ENCODE data around the gene CAPN5. TPM values are rescaled to one million over a fixed set of nuclear protein-coding genes. Genes with fewer than 3 reads are reported as not detected.

CAPN5 gene
- total RNA-seq, 1 donor = 1.4 TPM

GRCh38 chr11:77081381-77081851 lies 14.6 kb downstream of the CAPN5 start:
- Histone ChIP-seq H3K27me3 (ENCODE audit: insufficient read depth, low read length) (no peaks in the 10 kb centered on the region), H3K9me3 (ENCODE audit: low read depth, low read length) (no peaks in the 10 kb centered on the region), H3K4me1 (ENCODE audit: insufficient read depth, low read length) (peaks cover 17% of the 10 kb centered on the region), H3K4me3 (ENCODE audit: low read length) (no peak overlapping the region)

GRCh38 chr11:77081976-77082836 lies 15.4 kb downstream of the CAPN5 start:
- Histone ChIP-seq H3K4me1 (ENCODE audit: insufficient read depth, low read length) (peaks cover 17% of the 10 kb centered on the region), H3K27me3 (ENCODE audit: insufficient read depth, low read length) (no peaks in the 10 kb centered on the region), H3K9me3 (ENCODE audit: low read depth, low read length) (no peaks in the 10 kb centered on the region), H3K4me3 (ENCODE audit: low read length) (no peak overlapping the region)

- H3K4me3 ChIP-seq (ENCODE audit: low read length) = no peak overlapping the region
- H3K27me3 ChIP-seq (ENCODE audit: insufficient read depth, low read length) = no peaks in the 10 kb centered on the region
- H3K9me3 ChIP-seq (ENCODE audit: low read depth, low read length) = no peaks in the 10 kb centered on the region
- peaks cover 17% of the 10 kb centered on the region for H3K4me1 ChIP-seq (ENCODE audit: insufficient read depth, low read length)
Measured at GRCh38 chr11:77082838-77083565, 16.2 kb downstream of the CAPN5 start.

- Histone ChIP-seq H3K27me3 (ENCODE audit: insufficient read depth, low read length) (no peaks in the 10 kb centered on the region), H3K9me3 (ENCODE audit: low read depth, low read length) (no peaks in the 10 kb centered on the region), H3K4me3 (ENCODE audit: low read length) (no peak overlapping the region), H3K4me1 (ENCODE audit: insufficient read depth, low read length) (peaks cover 17% of the 10 kb centered on the region)
Measured at GRCh38 chr11:77083566-77084245, 16.9 kb downstream of the CAPN5 start.

GRCh38 chr11:77084581-77085191 lies 17.9 kb downstream of the CAPN5 start:
- H3K4me1 ChIP-seq (ENCODE audit: insufficient read depth, low read length) = peaks cover 17% of the 10 kb centered on the region

GRCh38 chr11:77085652-77086051 lies 18.9 kb downstream of the CAPN5 start:
- no peaks in the 10 kb centered on the region for H3K27me3 ChIP-seq (ENCODE audit: insufficient read depth, low read length)
- H3K4me1 ChIP-seq (ENCODE audit: insufficient read depth, low read length) = peaks cover 17% of the 10 kb centered on the region
- no peaks in the 10 kb centered on the region for H3K9me3 ChIP-seq (ENCODE audit: low read depth, low read length)
- no peak overlapping the region for H3K4me3 ChIP-seq (ENCODE audit: low read length)

More at GRCh38 chr11:77084581-77085191, 17.9 kb downstream of the CAPN5 start:
- H3K9me3 ChIP-seq (ENCODE audit: low read depth, low read length) = no peaks in the 10 kb centered on the region
- H3K27me3 ChIP-seq (ENCODE audit: insufficient read depth, low read length) = no peaks in the 10 kb centered on the region
- no peak overlapping the region for H3K4me3 ChIP-seq (ENCODE audit: low read length)

- no peaks in the 10 kb centered on the region for H3K27me3 ChIP-seq (ENCODE audit: insufficient read depth, low read length)
- peaks cover 17% of the 10 kb centered on the region for H3K4me1 ChIP-seq (ENCODE audit: insufficient read depth, low read length)
- H3K9me3 ChIP-seq (ENCODE audit: low read depth, low read length) = no peaks in the 10 kb centered on the region
- no peak overlapping the region for H3K4me3 ChIP-seq (ENCODE audit: low read length)
Measured at GRCh38 chr11:77086521-77087472, 20.0 kb downstream of the CAPN5 start.

- Histone ChIP-seq H3K4me3 (ENCODE audit: low read length) (no peak overlapping the region), H3K9me3 (ENCODE audit: low read depth, low read length) (no peaks in the 10 kb centered on the region), H3K27me3 (ENCODE audit: insufficient read depth, low read length) (no peaks in the 10 kb centered on the region), H3K4me1 (ENCODE audit: insufficient read depth, low read length) (peaks cover 7% of the 10 kb centered on the region)
Measured at GRCh38 chr11:77087723-77088225, 21.0 kb downstream of the CAPN5 start.

- no peak overlapping the region for H3K4me3 ChIP-seq (ENCODE audit: low read length)
- no peaks in the 10 kb centered on the region for H3K27me3 ChIP-seq (ENCODE audit: insufficient read depth, low read length)
- H3K9me3 ChIP-seq (ENCODE audit: low read depth, low read length) = no peaks in the 10 kb centered on the region
- peaks cover under 1% of the 10 kb centered on the region for H3K4me1 ChIP-seq (ENCODE audit: insufficient read depth, low read length)
Measured at GRCh38 chr11:77088236-77089003, 21.6 kb downstream of the CAPN5 start.

- no peak overlapping the region for H3K4me3 ChIP-seq (ENCODE audit: low read length)
- no peaks in the 10 kb centered on the region for H3K9me3 ChIP-seq (ENCODE audit: low read depth, low read length)
- H3K4me1 ChIP-seq (ENCODE audit: insufficient read depth, low read length) = no peaks in the 10 kb centered on the region
- H3K27me3 ChIP-seq (ENCODE audit: insufficient read depth, low read length) = no peaks in the 10 kb centered on the region
Measured at GRCh38 chr11:77089004-77089545, 22.3 kb downstream of the CAPN5 start.

GRCh38 chr11:77090046-77090372 lies 23.2 kb downstream of the CAPN5 start:
- Histone ChIP-seq H3K9me3 (ENCODE audit: low read depth, low read length) (no peaks in the 10 kb centered on the region), H3K4me3 (ENCODE audit: low read length) (no peak overlapping the region), H3K4me1 (ENCODE audit: insufficient read depth, low read length) (no peaks in the 10 kb centered on the region), H3K27me3 (ENCODE audit: insufficient read depth, low read length) (no peaks in the 10 kb centered on the region)

GRCh38 chr11:77090373-77091111 lies 23.8 kb downstream of the CAPN5 start:
- H3K4me1 ChIP-seq (ENCODE audit: insufficient read depth, low read length) = no peaks in the 10 kb centered on the region

More at GRCh38 chr11:77090373-77091111, 23.8 kb downstream of the CAPN5 start:
- no peak overlapping the region for H3K4me3 ChIP-seq (ENCODE audit: low read length)
- H3K27me3 ChIP-seq (ENCODE audit: insufficient read depth, low read length) = no peaks in the 10 kb centered on the region
- H3K9me3 ChIP-seq (ENCODE audit: low read depth, low read length) = no peaks in the 10 kb centered on the region
